ENCODE measurements around the gene SLC22A23.

GRCh38 chr6:3398165-3398562 lies 58.7 kb downstream of the SLC22A23 start:
- TF ChIP-seq CTCF (optimal IDR thresholded peaks at IDR 0.05 in 1 of 3, IDR thresholded peaks at IDR 0.05 in 1 of 3, conservative IDR thresholded peaks at IDR 0.05 in 1 of 3; ENCODE audit: extremely low read depth in 1 of 3, insufficient read depth in 2 of 3, low read length in 3 of 3) (no peak), EZH2 (IDR thresholded peaks at IDR 0.05; ENCODE audit: low read length) (no peak)

Measured in keratinocyte (primary cell).